OCI-LY7 (cell line): Measurements from ENCODE around the gene CSTPP1.

Experiments used
- EZH2phosphoT487 ChIP-seq: fragments of 200-600 bp; sonication (generic); IDR thresholded peaks from 2 replicates; pipeline ENCODE4 v1.6.1; 2018; ENCODE audit warnings: low read depth, borderline replicate concordance, mild to moderate bottlenecking, mixed run types, antibody characterized with exemption, low read length, moderate library complexity, mixed read lengths
- TF ChIP-seq, protein P1 (sequence below): fragments of 200-600 bp; sonication (generic); conservative IDR thresholded peaks from 2 replicates; pipeline ENCODE4 v1.5.1; 2014; ENCODE audit warnings: mild to moderate bottlenecking, antibody characterized with exemption, low read length, moderate library complexity, mixed read lengths

- TF ChIP-seq, protein P1, sequence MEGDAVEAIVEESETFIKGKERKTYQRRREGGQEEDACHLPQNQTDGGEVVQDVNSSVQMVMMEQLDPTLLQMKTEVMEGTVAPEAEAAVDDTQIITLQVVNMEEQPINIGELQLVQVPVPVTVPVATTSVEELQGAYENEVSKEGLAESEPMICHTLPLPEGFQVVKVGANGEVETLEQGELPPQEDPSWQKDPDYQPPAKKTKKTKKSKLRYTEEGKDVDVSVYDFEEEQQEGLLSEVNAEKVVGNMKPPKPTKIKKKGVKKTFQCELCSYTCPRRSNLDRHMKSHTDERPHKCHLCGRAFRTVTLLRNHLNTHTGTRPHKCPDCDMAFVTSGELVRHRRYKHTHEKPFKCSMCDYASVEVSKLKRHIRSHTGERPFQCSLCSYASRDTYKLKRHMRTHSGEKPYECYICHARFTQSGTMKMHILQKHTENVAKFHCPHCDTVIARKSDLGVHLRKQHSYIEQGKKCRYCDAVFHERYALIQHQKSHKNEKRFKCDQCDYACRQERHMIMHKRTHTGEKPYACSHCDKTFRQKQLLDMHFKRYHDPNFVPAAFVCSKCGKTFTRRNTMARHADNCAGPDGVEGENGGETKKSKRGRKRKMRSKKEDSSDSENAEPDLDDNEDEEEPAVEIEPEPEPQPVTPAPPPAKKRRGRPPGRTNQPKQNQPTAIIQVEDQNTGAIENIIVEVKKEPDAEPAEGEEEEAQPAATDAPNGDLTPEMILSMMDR, result no peak
- no peak for TF ChIP-seq EZH2phosphoT487
Measured at GRCh38 chr11:46914363-46914762, 22.2 kb upstream of the CSTPP1 start.
